Naive B cell (primary cell): ENCODE data around the gene SH3GL1. TPM values are rescaled to one million over a fixed set of nuclear protein-coding genes. Genes with fewer than 3 reads are reported as not detected.

Experiments used
- ATAC-seq, 2 donors: fragments of 150-1000 bp; cut with Tn5 transposase; 2 replicates each; pipeline ENCODE4 v1.10.0; 2021; ENCODE audit warnings: low read depth in 2 of 2, mild to moderate bottlenecking in 2 of 2, moderate library complexity in 2 of 2
- DNase-seq: peaks from one replicate; pipeline ENCODE4 v3.0.0; 2022
- H3K27ac Mint-ChIP-seq, 6 donors: one replicate each; pipeline ENCODE4 v1.8.0; 2020 to 2022; ENCODE audit warnings: mild to moderate bottlenecking in 6 of 6, mixed read lengths in 6 of 6, moderate library complexity in 5 of 6, inconsistent platforms in 2 of 6
- H3K27me3 Mint-ChIP-seq, 3 donors: one replicate each; pipeline ENCODE4 v1.8.0; 2021 to 2022; ENCODE audit warnings: mixed read lengths in 3 of 3, mild to moderate bottlenecking in 1 of 3
- H3K36me3 Mint-ChIP-seq, 2 donors: one replicate each; pipeline ENCODE4 v1.8.0; 2020 to 2022; ENCODE audit warnings: mixed read lengths in 2 of 2, inconsistent platforms in 1 of 2, mild to moderate bottlenecking in 1 of 2
- H3K4me1 Mint-ChIP-seq, 3 donors: one replicate each; pipeline ENCODE4 v1.8.0; 2020 to 2022; ENCODE audit warnings: mixed read lengths in 3 of 3, inconsistent platforms in 1 of 3, mild to moderate bottlenecking in 1 of 3, moderate library complexity in 1 of 3
- H3K4me3 Mint-ChIP-seq, 8 donors: one replicate each; pipeline ENCODE4 v1.8.0; 2020 to 2022; ENCODE audit warnings: mild to moderate bottlenecking in 8 of 8, mixed read lengths in 8 of 8, moderate library complexity in 8 of 8, inconsistent platforms in 2 of 8
- H3K9me3 Mint-ChIP-seq, 7 donors: one replicate each; pipeline ENCODE4 v1.8.0; 2020 to 2022; ENCODE audit warnings: mixed read lengths in 7 of 7, mild to moderate bottlenecking in 5 of 7, inconsistent platforms in 2 of 7, moderate library complexity in 1 of 7
- polyA plus RNA-seq, 6 donors: library from polyadenylated mRNA; unstranded; fragments of 300-500 nt; fragmentation: Illumina TruSeq; gene quantifications; one replicate each; pipeline ENCODE4 v1.2.3, GENCODE V29; 2021; ENCODE audit warnings: low read depth in 6 of 6

SH3GL1 gene
- polyA plus RNA-seq, 6 donors from 2014 or later = 4.9 to 18.5 (median 12.7) TPM

- ATAC-seq = no peak
Observed at GRCh38 chr19:4428326-4428975, 28.1 kb upstream of the SH3GL1 start.

GRCh38 chr19:4425537-4425936 lies 25.2 kb upstream of the SH3GL1 start:
- no peak overlapping the region for H3K4me3 Mint-ChIP-seq
- H3K4me1 Mint-ChIP-seq = peaks cover 0 to under 1% (median 0%) of the 10 kb centered on the region in 3 donors
- H3K27ac Mint-ChIP-seq = no peak overlapping the region
- no peak for ATAC-seq
- H3K27me3 Mint-ChIP-seq = no peaks in the 10 kb centered on the region
- peaks cover 4 to 14% of the 10 kb centered on the region in 2 donors for H3K36me3 Mint-ChIP-seq
- DNase-seq = no peak
- H3K9me3 Mint-ChIP-seq = no peaks in the 10 kb centered on the region

More at GRCh38 chr19:4428326-4428975, 28.1 kb upstream of the SH3GL1 start:
- Mint-ChIP-seq H3K27ac (peak overlapping the region in 1 of 6 donors; percentile 90), H3K9me3 (no peaks in the 10 kb centered on the region), H3K36me3 (peaks cover 0 to under 1% of the 10 kb centered on the region in 2 donors), H3K4me1 (peaks cover 10 to 19% (median 16%) of the 10 kb centered on the region in 3 donors), H3K27me3 (no peaks in the 10 kb centered on the region), H3K4me3 (no peak overlapping the region)
- DNase-seq = no peak

DNA sequence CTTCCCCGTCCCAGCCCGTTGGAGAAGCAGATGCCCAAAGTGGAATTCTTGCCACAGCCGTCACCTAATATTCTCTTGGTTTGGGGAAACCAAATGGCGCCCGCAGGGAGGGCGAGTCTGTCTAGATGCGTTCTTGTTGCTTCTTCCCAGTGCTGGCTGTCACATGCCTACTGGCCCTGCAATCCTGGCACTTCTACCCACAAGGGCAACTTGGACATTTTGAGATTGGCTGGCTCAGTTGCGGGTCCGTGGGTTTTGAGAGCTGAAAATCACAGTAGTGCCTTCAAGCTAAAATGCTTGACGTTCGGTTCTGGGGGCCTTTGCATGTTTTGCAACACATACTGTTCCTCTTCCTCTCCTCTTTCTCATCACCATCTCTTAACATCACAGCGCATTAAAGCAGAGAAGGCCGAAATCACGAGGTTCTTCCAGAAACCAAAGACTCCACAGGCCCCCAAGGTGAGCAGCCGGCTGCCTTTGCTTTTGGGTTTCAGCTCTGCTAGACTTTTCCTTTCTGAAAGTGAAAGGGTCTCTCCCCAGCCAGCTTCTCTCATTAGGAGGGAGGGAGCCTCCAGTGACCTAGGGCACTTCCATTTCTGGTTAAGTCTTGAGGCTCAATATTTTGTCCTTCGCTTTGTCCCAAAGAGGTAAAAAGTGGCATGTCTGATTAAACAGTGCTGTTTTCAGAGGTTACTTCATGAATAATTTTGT lies 23.2 kb upstream of the SH3GL1 start:
- no peaks in the 10 kb centered on the region for H3K9me3 Mint-ChIP-seq
- no peaks in the 10 kb centered on the region for H3K4me1 Mint-ChIP-seq
- ATAC-seq (no peak), DNase-seq (no peak)
- H3K36me3 Mint-ChIP-seq = peaks cover 4 to 14% of the 10 kb centered on the region in 2 donors
- H3K27me3 Mint-ChIP-seq = no peaks in the 10 kb centered on the region
- peak overlapping the region in 1 of 6 donors; percentile 15 for H3K27ac Mint-ChIP-seq
- H3K4me3 Mint-ChIP-seq = no peak overlapping the region

DNA sequence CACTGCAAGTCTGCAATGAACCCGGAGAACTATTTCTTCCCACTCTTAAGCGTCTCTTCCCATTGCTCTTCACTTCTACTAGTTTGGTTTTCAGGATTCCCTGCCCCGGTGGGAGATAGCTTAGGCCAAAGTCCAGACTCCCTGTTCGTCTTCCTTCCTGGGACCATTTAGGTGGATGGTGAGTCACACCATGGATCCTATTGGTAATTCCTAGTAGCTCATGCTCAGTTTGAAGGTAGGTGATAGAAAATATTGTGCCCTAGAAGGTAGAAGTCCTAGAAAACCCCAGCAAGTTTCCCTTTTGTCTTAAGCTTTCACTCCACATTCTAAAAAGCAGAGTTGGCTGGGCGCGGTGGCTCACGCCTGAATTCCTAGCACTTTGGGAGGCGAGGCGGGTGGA lies 15.9 kb upstream of the SH3GL1 start:
- H3K9me3 Mint-ChIP-seq = no peaks in the 10 kb centered on the region
- H3K36me3 Mint-ChIP-seq = no peaks in the 10 kb centered on the region
- H3K27ac Mint-ChIP-seq = peak overlapping the region in 2 of 6 donors; percentile 21 to 70
- no peaks in the 10 kb centered on the region for H3K27me3 Mint-ChIP-seq
- H3K4me1 Mint-ChIP-seq = peaks cover 0 to 7% (median 3%) of the 10 kb centered on the region in 3 donors
- DNase-seq (no peak), ATAC-seq (no peak)
- H3K4me3 Mint-ChIP-seq = no peak overlapping the region

DNA sequence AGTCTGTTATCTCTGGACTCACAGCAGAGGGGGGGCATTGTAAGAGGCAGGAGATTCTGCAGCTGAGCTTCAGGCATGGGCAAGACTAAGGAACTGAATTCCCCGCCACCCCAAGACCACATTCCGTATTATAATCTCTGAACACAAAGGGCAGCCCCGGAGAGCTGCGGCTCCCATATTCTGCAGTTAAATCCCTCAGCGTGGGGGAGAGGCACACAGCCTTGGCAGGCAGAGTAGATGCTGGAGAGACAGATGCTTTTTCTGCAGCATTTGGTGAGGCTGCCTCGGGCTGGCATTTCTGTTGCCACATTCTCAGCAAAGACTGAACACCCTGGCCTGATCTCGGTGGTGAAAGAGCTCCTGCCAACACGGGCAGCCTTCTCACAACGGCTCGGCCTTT lies 15.0 kb upstream of the SH3GL1 start:
- no peaks in the 10 kb centered on the region for H3K9me3 Mint-ChIP-seq
- no peak overlapping the region for H3K4me3 Mint-ChIP-seq
- DNase-seq (no peak), ATAC-seq (no peak)
- no peaks in the 10 kb centered on the region for H3K36me3 Mint-ChIP-seq
- H3K27me3 Mint-ChIP-seq = no peaks in the 10 kb centered on the region
- H3K27ac Mint-ChIP-seq = peak overlapping the region in 1 of 6 donors; percentile 71
- H3K4me1 Mint-ChIP-seq = peaks cover 0 to 7% (median 3%) of the 10 kb centered on the region in 3 donors

- H3K36me3 Mint-ChIP-seq = no peaks in the 10 kb centered on the region
- H3K4me1 Mint-ChIP-seq = peaks cover 0 to 7% (median 3%) of the 10 kb centered on the region in 3 donors
- H3K27ac Mint-ChIP-seq = peak overlapping the region in 2 of 6 donors; percentile 8 to 71
- no peak for ATAC-seq
- H3K9me3 Mint-ChIP-seq = no peaks in the 10 kb centered on the region
- no peak overlapping the region for H3K4me3 Mint-ChIP-seq
- H3K27me3 Mint-ChIP-seq = no peaks in the 10 kb centered on the region
- DNase-seq = no peak
Observed at GRCh38 chr19:4414800-4415321, 14.5 kb upstream of the SH3GL1 start.

DNA sequence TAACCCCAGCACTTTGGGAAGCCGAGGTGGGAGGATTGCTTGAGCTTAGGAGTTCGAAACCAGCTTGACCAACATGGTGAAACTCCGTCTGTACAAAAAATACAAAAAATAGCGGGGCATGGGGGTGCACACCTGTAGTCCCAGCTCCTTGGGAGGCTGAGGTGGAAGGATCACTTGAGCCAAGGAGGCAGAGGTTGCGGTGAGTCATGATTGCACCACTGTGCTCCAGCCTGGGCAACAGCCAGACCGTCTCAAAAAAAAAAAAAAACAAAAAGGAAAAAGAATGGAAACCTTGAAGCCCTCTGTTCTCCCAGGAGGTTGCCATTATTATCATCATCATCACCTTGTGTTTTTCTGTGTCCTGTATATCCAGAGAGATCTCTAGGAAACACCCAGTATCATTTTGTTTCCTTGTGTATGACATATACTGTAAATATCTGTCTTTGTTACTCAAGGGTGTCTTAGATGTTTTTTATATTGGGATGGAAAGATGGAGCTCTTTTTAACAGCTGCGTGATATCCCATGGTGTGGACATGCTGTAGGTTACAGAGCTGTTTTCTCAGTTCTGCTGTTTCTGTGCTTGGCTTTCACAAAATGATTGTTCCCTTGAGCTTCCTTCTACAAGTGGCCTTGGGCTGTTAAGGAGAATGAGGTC lies 13.9 kb upstream of the SH3GL1 start:
- Mint-ChIP-seq H3K4me1 (peaks cover 0 to 7% (median 3%) of the 10 kb centered on the region in 3 donors), H3K36me3 (no peaks in the 10 kb centered on the region), H3K9me3 (no peaks in the 10 kb centered on the region), H3K27me3 (no peaks in the 10 kb centered on the region), H3K27ac (no peak overlapping the region), H3K4me3 (no peak overlapping the region)
- ATAC-seq = no peak
- no peak for DNase-seq

DNA sequence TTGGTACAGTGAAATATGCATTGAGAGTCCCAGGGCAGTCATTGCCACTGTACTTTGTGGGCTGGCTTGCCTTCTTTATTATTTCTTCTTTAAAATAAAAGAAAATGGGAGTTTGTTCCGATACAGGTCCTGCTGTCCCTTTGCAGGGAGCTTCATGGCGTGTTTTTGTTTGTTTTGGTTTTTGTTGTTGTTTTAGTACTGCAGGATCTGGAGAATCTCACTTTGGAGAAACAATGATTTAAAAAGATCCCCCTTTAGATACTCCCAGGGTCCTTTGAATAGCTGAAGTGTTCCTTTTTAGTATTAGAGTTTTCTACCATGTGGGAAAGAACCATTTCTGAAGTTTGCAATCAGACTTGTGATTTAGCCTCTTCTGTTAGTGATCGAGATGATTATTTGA lies 13.2 kb upstream of the SH3GL1 start:
- ATAC-seq (no peak), DNase-seq (no peak)
- no peak overlapping the region for H3K4me3 Mint-ChIP-seq
- peak overlapping the region in 1 of 6 donors; percentile 36 for H3K27ac Mint-ChIP-seq
- H3K27me3 Mint-ChIP-seq = no peaks in the 10 kb centered on the region
- H3K9me3 Mint-ChIP-seq = no peaks in the 10 kb centered on the region
- peaks cover 0 to 7% (median 3%) of the 10 kb centered on the region in 3 donors for H3K4me1 Mint-ChIP-seq
- no peaks in the 10 kb centered on the region for H3K36me3 Mint-ChIP-seq

DNA sequence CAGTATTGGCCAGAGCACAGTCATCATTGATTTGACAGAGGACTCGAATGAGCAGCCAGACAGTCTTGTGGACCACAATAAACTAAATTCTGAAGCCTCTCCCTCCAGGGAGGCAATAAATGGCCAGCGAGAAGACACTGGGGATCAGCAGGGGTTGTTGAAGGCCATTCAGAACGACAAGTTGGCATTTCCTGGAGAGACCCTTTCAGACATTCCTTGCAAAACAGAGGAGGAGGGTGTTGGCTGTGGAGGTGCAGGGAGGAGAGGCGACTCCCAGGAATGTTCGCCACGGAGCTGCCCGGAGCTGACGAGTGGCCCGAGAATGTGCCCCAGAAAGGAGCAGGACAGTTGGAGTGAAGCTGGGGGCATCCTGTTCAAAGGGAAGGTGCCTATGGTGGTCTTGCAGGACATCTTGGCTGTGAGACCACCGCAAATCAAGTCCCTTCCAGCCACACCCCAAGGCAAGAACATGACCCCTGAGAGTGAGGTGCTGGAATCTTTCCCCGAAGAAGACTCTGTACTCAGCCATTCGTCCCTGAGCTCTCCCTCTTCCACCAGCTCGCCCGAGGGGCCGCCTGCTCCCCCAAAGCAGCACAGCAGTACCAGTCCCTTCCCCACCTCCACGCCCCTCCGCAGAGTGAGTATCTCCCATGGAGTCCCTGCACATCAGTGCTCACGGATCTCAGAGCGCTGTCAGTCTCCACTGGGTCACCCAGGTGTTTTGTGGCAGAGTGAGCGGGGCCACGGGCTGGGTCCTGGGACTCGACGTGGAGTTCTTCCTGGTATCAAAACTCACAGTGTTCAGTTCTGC lies 9.0 kb upstream of the SH3GL1 start:
- ATAC-seq = no peak
- H3K27me3 Mint-ChIP-seq = no peaks in the 10 kb centered on the region
- no peaks in the 10 kb centered on the region for H3K36me3 Mint-ChIP-seq
- H3K4me3 Mint-ChIP-seq = peak overlapping the region in 1 of 8 donors; percentile 63
- no peak for DNase-seq
- no peaks in the 10 kb centered on the region for H3K4me1 Mint-ChIP-seq
- H3K9me3 Mint-ChIP-seq = no peaks in the 10 kb centered on the region
- H3K27ac Mint-ChIP-seq = peak overlapping the region in 1 of 6 donors; percentile 56

GRCh38 chr19:4406626-4407025 lies 6.3 kb upstream of the SH3GL1 start:
- DNase-seq = no peak
- Mint-ChIP-seq H3K27ac (no peak overlapping the region), H3K9me3 (no peaks in the 10 kb centered on the region)

DNA sequence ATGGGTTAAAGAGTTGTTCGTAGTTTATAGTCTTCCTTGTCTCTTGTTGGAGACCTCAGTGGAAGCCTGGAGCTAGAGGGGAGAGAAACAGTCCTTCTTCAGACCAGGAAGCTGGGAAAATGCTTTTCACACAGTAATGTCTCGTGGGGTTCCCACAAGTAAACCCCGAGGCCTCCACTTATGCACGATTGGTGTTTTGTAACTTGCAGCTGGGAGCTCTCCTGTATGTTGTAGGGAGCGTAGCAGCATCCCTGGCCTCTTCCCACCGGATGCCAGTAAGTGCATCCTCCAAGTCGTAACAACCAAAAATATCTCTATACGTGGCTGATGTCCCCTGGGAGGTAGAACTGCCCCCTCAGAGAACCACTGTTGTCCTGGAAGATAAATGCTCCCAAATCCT lies 5.6 kb upstream of the SH3GL1 start:
- Mint-ChIP-seq H3K4me3 (peak overlapping the region in 1 of 8 donors; percentile 53), H3K27me3 (no peaks in the 10 kb centered on the region), H3K36me3 (no peaks in the 10 kb centered on the region), H3K27ac (no peak overlapping the region), H3K9me3 (no peaks in the 10 kb centered on the region), H3K4me1 (peaks cover 20 to 22% (median 22%) of the 10 kb centered on the region in 3 donors)
- no peak for DNase-seq
- ATAC-seq = no peak

More at GRCh38 chr19:4406626-4407025, 6.3 kb upstream of the SH3GL1 start:
- peaks cover 13 to 16% (median 15%) of the 10 kb centered on the region in 3 donors for H3K4me1 Mint-ChIP-seq
- H3K27me3 Mint-ChIP-seq = no peaks in the 10 kb centered on the region
- H3K36me3 Mint-ChIP-seq = no peaks in the 10 kb centered on the region
- no peak for ATAC-seq
- H3K4me3 Mint-ChIP-seq = peak overlapping the region in 1 of 8 donors; percentile 37

DNA sequence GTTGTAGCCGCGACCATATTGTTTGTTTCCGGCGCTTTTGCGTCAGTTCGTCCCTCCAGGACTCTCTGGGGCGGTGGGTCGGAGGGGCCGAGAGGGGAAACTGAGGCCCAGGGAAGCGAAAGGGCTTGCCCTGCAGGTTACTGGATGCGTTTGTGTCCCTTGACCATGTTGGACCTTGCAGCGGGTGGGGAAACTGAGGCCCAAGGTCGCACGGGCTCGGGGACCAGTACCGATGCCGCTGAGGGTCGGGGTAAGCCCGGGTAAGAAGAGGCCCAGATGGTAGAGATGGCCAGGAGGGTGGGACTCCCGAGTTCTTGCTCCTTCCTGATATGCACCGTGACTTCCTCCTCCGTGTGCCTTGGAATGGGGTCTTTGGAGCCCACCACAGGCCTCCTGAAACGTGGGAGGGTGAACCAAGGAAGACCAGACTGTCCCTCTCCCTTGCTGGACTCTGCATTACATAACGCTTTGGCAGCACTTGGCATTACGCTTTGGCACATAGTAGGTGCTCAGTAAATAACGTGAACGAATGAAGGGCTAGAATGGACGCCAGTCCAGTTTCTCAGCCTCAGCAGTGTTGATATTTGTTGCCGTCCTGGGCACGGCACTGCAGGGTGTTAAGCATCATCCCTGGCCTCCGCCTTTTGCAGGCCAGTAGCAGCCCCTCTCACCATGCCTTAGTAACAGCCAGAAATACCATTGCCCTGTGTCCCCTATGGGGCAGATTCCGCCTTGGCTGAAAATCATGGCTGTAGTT lies 2.8 kb upstream of the SH3GL1 start:
- Mint-ChIP-seq H3K9me3 (no peaks in the 10 kb centered on the region), H3K27ac (peak overlapping the region; percentile 66 to 97 (median 92)), H3K36me3 (no peaks in the 10 kb centered on the region), H3K4me1 (peaks cover 29 to 43% (median 36%) of the 10 kb centered on the region in 3 donors), H3K4me3 (peak overlapping the region; percentile 81 to 92 (median 86)), H3K27me3 (no peaks in the 10 kb centered on the region)
- DNase-seq (no peak), ATAC-seq (no peak)
